HG02610 (cell line): ENCODE results near the gene ACYP2.

Source experiments
- ATAC-seq: cut with Tn5 transposase; IDR thresholded peaks from one replicate; pipeline ENCODE4 v1.9.1; 2021; ENCODE audit warnings: mild to moderate bottlenecking, moderate library complexity; ENCODE audit not compliant: unreplicated experiment

ACYP2 gene

DNA sequence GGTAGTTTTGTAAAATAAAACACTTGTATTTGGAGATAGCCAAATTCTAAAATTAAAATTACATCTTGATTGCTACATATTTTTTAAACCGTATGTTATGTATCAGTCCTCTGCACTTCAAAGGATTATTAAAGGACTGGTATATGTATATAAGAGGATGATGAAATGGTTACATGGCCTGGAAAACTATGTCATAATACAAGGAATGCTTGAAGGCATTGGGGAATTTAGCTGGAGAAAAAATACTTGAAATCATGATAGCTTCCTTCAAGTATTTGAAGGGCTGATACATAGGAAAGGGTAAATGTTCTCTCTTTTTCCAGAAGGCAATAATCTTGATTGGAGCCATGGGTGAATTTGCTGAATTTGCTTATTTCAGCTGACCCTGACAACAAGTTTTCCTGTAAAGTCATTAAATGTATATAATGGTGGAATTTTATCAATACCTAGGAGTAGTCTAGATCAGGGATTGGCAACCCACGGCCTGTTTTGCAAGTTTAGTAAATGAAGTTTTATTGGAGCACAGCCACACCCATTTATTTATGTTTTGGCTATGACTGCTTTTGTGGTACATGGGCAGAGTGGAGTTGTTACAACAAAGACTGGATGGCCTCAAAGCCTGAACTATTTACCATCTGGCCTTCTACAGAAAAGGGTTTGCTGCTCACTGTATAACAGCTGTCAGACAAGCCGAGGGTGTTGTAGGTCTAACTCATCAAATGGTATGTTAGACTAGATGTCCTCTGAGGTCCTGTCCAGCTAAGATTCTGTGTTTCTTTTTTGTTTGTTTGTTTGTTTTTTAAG lies 34.4 kb downstream of the ACYP2 start:
- ATAC-seq, result no peak

GRCh38 chr2:54158311-54158710 lies 42.9 kb downstream of the ACYP2 start:
- no peak for ATAC-seq

DNA sequence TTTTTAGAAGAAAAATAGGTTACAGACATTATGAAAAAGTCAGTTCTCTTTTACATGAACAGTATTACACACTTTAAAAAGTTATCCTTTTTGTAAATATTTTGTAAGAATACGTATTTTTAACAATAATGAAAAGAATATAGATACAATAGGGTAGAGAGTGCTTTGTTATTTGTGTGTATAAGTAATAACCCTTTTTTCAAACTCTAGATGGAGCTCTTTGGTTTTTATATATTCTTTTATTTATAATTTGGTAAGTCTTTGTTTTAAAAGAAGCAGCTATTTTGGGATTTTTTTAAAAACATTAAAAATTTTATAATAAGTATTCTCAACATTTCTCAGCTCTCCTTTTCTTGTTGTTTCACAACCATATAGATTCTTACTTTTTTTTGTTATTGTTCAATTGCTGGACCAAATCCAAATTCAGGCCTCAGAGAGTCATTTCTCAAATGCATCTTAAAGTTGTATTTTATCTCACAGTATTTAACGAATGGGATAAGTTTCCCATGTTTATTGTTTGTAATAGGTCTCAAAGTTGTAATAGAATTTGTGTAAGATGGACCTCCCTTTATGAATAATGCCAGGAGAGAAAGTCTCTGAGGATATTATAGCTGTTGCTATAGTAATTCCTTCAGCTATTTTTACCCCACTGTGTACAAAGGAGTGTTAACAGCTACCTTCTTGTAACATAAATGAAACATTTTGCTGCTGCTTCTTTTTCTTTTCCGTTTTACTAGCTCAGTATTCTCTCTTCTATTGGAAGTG lies 46.4 kb downstream of the ACYP2 start:
- no peak for ATAC-seq

DNA sequence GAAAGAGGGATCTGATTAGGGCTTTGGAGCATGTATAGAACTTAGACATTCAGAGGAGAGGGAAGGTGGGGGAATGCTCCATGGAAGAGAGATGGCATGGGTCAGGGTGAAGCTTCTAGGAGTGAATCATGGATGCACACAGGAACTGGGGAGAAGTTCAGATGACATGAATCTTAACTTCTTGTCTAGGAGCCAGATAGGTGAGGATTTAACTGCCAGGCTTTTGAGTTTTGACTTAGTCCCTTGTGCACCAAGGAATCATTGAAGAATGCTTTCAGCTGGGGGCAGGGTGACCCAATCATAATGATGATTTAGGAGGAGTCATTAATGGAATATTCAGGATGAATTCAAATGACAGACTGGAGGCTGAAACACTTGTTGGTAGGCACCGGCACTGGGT lies 48.7 kb downstream of the ACYP2 start:
- ATAC-seq, result no peak

DNA sequence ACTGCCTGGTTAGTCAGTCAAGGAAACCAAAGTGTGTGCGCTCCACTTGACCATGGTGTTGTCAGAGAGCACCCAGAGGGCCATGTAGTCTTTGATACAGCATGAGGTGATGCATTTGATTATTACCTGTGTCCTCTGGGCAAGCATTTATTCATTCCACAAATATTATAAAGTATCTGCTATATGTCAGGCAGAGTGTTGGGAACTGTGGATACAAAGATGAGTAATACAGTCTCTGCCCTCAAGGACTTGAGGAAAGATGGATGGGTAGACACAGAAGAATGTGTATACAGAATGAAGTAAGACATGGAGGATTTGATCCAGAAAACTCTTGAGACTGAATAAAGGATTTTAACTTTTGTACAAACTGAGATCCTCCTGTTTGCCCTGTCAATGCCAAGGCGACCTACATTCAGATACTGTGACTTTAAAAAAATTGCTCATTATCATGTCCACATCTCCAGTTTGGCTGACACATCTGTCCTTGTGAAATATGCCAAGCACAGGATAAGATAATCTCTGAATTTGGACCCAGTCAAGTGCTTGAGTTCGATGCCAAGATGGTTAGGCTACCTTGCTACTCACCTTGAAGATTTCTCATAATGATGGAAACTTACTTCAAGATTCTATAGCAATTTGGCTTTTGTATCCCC lies 50.8 kb downstream of the ACYP2 start:
- no peak for ATAC-seq

- no peak for ATAC-seq
Measured at GRCh38 chr2:54176577-54176976, 61.2 kb downstream of the ACYP2 start.

DNA sequence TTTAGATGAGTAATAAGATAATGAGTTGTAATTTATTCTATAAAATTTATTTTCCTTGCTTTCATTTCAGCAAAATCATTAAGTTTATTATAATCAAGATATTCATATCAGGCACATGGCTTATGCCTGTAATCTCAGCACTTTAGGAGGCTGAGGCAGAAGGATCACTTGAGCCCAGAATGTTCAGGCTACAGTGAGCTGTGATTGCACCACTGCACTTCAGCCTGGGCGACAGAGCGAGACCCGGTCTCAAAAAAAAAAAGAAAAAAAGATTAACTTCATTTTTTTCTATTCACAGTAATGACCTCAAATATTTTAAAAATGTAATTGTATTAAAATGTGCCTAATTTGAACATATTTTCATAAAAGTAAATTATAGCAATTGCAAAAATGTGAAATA lies 67.9 kb downstream of the ACYP2 start:
- no peak for ATAC-seq

DNA sequence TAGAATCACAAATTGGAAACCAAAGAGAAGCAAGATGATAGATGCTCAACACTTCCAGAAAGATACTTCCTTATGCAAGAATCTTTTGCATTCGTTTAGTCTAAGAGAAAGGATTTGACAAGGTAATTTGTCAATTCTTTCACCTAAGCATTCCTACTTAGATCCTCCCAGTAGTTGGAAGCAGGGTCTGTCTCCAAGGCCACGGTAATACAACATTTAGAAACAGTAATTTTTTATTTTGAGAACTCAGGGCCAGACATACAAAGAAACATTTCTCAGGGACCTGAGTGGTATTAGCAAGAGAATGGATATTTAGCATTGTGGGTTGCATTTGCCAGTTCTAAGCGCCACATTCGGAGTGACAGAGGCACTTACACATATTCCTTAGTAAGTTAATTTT lies 68.6 kb downstream of the ACYP2 start:
- no peak for ATAC-seq

DNA sequence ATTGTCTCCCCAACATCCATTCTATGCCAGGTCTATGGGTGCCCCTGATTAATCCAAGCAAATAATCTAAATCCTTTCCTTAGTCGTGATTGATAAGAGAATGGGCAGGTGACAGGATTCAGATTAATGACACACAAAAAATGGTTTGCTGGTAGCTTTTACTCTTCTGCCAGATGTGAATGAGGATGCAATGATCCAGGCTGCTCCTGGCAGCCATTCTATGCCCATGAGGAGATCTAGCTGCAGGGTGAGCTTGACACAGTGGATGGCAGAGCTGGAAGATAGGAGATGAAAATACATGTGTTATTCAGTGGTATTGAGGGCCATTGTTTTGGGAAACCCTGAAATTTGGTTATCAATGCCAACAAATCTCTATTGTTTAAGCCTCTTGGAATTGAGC lies 69.7 kb downstream of the ACYP2 start:
- ATAC-seq, result no peak

GRCh38 chr2:54187331-54187730 lies 71.9 kb downstream of the ACYP2 start:
- ATAC-seq, result no peak

- ATAC-seq, result no peak
Measured at GRCh38 chr2:54189539-54189938, 74.1 kb downstream of the ACYP2 start.

- no peak for ATAC-seq
Measured at GRCh38 chr2:54191361-54192135, 76.1 kb downstream of the ACYP2 start.

- ATAC-seq, result no peak
Measured at GRCh38 chr2:54194761-54195750, 79.6 kb downstream of the ACYP2 start.

DNA sequence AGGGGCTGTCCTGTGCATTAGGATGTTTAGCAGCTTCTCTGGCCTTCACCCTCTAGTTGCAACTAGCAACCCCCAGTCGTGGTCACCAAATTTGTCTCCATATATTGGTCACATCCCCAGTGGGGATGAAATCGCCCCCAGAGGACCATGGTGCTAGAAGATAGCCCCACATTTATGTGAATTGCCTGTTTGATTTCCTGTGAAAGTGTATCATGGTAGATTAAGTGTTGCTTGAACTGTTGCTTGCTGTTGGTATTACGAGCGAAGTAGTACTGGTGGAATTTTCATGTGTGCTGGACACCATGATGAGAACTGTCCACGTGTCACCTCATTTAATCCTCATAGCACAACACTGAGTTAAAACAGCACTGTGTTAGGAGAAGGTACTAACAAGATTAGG lies 81.2 kb downstream of the ACYP2 start:
- no peak for ATAC-seq

DNA sequence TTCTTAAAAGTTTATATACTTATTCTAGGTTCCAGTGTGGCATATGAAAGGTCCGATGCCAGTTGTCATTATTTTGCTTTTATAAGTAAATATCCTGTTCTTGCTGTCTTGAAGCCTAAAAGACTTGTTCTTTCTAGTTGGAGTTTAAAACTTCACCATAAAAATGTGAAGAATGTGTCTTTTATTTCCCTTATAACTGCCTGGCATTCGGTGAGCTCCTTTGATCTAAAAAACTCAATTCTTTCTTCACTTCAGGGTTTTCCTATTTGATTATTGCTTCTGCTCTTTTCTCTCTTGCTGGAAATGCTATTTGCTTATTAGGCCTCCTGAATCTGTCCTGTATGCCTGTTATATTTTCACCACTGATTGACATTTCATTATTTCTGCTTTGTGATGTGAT lies 89.1 kb downstream of the ACYP2 start:
- ATAC-seq, result no peak

DNA sequence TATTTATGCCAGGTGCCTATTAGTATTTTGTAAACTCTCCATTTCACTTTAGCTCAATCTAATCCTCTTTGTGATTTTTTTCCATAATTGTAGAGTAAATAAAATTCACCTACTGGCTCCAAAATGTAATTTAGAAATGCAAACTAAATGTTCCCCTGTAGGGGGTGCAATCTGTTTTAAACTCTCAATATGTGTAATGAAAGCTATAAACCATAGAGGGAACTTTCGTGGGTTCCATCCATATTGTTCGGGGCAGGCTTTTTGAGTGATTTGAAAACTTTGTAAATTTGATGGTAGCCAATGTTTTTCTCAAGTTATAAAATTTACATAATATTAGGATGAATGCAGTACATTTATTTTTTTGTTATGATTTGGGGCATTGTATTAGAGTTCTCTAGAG lies 91.2 kb downstream of the ACYP2 start:
- no peak for ATAC-seq

DNA sequence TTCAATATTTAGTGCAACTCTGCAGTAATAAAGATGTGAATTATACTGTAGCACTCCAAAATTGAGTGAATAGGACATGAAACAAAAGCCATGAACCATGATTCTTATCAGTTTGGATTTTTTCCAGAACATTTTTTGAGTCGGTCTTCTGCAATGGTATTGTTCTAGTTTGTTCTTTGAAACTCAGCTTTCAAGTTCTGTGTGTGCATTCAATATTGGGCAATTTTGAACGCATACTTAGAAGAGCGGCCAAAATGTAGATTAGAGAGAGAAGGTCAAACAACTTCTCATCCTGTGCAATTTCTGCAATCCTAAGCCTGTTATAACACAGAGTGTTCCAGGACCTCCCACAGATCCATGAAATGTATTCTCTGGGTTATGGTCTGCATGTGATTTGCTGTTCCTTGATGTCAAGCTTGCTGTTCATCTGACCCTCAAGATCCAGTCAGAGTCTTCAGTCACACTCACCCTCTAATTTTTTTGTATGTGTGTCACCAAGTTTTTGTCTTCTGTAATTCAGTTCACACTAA lies 92.3 kb downstream of the ACYP2 start:
- ATAC-seq, result no peak

DNA sequence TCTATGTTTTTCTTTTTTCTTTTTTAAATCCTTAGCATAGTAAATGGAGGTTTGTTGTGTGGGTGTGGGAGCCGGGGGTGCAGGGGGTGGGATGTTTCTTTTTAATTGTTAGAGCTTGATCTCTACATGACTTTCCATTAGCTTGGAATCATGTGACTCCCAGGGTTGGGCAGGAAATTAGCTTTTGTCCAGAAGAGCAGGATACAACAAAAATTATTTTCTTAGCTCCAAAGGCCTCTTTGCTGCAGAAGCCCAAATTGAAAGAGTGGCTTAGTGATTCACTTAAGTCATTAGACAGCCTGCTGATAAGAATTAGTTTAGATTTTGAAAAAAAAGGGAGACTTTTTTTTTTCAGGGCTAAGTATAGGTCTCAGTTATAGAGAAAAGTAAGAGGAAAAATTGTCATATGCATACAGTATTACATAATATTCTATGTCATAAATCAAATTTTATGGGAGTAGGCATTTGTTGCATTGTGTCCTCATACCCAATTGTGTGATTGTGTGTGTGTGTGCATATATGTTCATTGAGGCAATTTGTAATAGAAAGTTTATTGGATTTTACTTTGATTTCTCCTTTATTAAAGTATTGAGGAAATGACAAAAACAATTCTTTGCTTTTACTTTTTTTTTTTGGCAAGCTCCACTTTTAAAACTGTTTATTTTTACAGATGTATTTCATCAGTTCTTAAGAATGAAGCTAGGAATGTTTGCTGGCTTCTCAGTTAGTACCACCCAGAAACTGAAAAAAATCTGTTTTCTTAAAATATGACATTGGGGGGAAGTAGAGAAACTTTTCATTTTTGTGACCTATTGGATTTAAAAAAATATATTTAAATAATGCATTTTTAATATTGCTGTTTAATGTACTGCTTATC lies 93.2 kb downstream of the ACYP2 start:
- no peak for ATAC-seq

- no peak for ATAC-seq
Measured at GRCh38 chr2:54209379-54209778, 94.0 kb downstream of the ACYP2 start.
